RWPE1 (cell line): ENCODE measurements around the gene OR4D1.

ENCODE experiments used
- CTCF ChIA-PET: fragments of 350-600 bp; sonication (Branson Sonifier 250); formaldehyde crosslinking; extraction: SDS; loops from one replicate; lab custom pipeline; 2021; lab: Yijun Ruan, JAX
- POLR2A ChIA-PET: fragments of 400-600 bp; formaldehyde crosslinking; extraction: SDS; loops from one replicate; lab custom pipeline; 2020; ENCODE audit warnings: antibody characterized with exemption; ENCODE audit not compliant: low non-redundant PET; lab: Yijun Ruan, JAX
- DNase-seq: peaks from one replicate; pipeline ENCODE4 v3.0.0; 2012; ENCODE audit warnings: low spot score
- H3K27ac ChIP-seq: fragments of 450-650 bp; 2 replicates; pipeline ENCODE4 v1.5.1; 2017
- CTCF ChIP-seq: fragments of 450-650 bp; conservative IDR thresholded peaks from 2 replicates; pipeline ENCODE4 v1.5.1; 2017; ENCODE audit warnings: low read depth, mild to moderate bottlenecking

Gene OR4D1

DNA sequence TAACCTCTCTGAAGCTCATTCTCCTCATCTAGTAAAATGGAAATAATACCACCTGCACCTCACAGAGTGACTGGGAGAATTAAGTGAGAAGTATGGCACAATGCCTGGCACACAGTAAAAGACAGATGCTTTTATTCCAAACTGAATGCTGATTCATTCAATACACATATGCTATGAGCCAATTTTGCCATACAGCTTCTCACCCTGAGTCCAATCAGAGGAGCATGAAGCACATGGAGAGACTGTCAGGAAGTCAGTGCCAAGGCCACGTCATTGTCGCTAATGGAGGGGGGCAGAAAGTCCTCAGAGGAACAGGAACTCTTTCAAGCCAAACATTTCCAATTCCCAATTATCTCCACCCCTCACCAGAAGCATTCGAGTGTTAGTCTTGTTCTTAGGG, 59.3 kb downstream of the OR4D1 start:
- POLR2A ChIA-PET: no interaction called here
- H3K27ac ChIP-seq: no peak overlapping the region
- CTCF ChIA-PET: interaction anchor here (0.6 kb wide), 1 partner anchor 85 kb away, joined by 3 read pairs; no protein-coding TSS in a partner anchor
- no peak for TF ChIP-seq CTCF
- no peak for DNase-seq

- no peak for DNase-seq
- POLR2A ChIA-PET: no interaction called here
- CTCF ChIA-PET: interaction anchor here (0.6 kb wide), 1 partner anchor 86 kb away, joined by 3 read pairs; no protein-coding TSS in a partner anchor
- no peak for TF ChIP-seq CTCF
- no peak overlapping the region for H3K27ac ChIP-seq
Measured at GRCh38 chr17:58208344-58208743, 60.2 kb downstream of the OR4D1 start.
